Activated CD8-positive, alpha-beta T cell treated with anti-CD3 and anti-CD28 coated beads for 36 hours (primary cell): ENCODE data around the gene DDA1. TPM values are rescaled to one million over a fixed set of nuclear protein-coding genes. Genes with fewer than 3 reads are reported as not detected.

Experiments used
- ATAC-seq: fragments of 200-7000 bp; cut with Tn5 transposase; one replicate; pipeline ENCODE4 v1.10.0; 2021; ENCODE audit warnings: mild to moderate bottlenecking, moderate library complexity
- CTCF ChIA-PET: fragments of 350-600 bp; sonication (Branson Sonifier 250); formaldehyde crosslinking; loops from one replicate; lab custom pipeline; 2021; ENCODE audit warnings: antibody characterized with exemption; lab: Charles Lee
- POLR2A ChIA-PET: fragments of 350-600 bp; sonication (Branson Sonifier 250); formaldehyde crosslinking; loops from one replicate; lab custom pipeline; 2021; ENCODE audit warnings: antibody characterized with exemption; lab: Charles Lee
- DNase-seq: peaks from one replicate; pipeline ENCODE4 v3.0.0-alpha.2; 2020
- H3K27ac Mint-ChIP-seq: one replicate; pipeline ENCODE4 v1.8.0; 2021; ENCODE audit warnings: mild to moderate bottlenecking, mixed read lengths
- H3K27me3 Mint-ChIP-seq: one replicate; pipeline ENCODE4 v1.8.0; 2021; ENCODE audit warnings: mixed read lengths
- H3K36me3 Mint-ChIP-seq: one replicate; pipeline ENCODE4 v1.8.0; 2021; ENCODE audit warnings: low read depth, mixed read lengths
- H3K4me1 Mint-ChIP-seq: one replicate; pipeline ENCODE4 v1.8.0; 2021; ENCODE audit warnings: low read depth, mixed read lengths
- H3K4me3 Mint-ChIP-seq: one replicate; pipeline ENCODE4 v1.8.0; 2021; ENCODE audit warnings: mild to moderate bottlenecking, moderate library complexity, mixed read lengths
- H3K9me3 Mint-ChIP-seq: one replicate; pipeline ENCODE4 v1.8.0; 2021; ENCODE audit warnings: mixed read lengths
- CTCF ChIP-seq: fragments of 200-600 bp; IDR thresholded peaks from one replicate; pipeline ENCODE4 v1.8.0; 2022; ENCODE audit warnings: antibody characterized with exemption, mild to moderate bottlenecking
- intact Hi-C: fragments of 100-400 bp; cut with micrococcal nuclease; formaldehyde crosslinking; loops from one replicate; pipeline ENCODE4 v1.10.0; 2022
- total RNA-seq, 2 experiments: library from RNA; stranded (reverse); gene quantifications; one replicate each; pipeline ENCODE4 v1.2.3, GENCODE V29; 2021

Gene DDA1
- total RNA-seq, 2 experiments from 2014 or later = 25.4 to 33.2 TPM

- no peak overlapping the region for H3K4me3 Mint-ChIP-seq
- peaks cover 9% of the 10 kb centered on the region for H3K36me3 Mint-ChIP-seq
- H3K9me3 Mint-ChIP-seq = no peaks in the 10 kb centered on the region
- H3K27ac Mint-ChIP-seq = no peak overlapping the region
- no peak for TF ChIP-seq CTCF
- ChIA-PET POLR2A (no interaction called here), CTCF (no interaction called here)
- ATAC-seq (no peak), DNase-seq (no peak)
- intact Hi-C loops = no loop called here
- H3K4me1 Mint-ChIP-seq = peaks cover 20% of the 10 kb centered on the region
- H3K27me3 Mint-ChIP-seq = no peaks in the 10 kb centered on the region
Measured at GRCh38 chr19:17340871-17341357, 31.6 kb downstream of the DDA1 start.

- peaks cover 9% of the 10 kb centered on the region for H3K36me3 Mint-ChIP-seq
- H3K27ac Mint-ChIP-seq = no peak overlapping the region
- TF ChIP-seq CTCF = no peak
- H3K9me3 Mint-ChIP-seq = no peaks in the 10 kb centered on the region
- intact Hi-C loops = no loop called here
- CTCF ChIA-PET = interaction anchor here (1.0 kb wide), 1 partner anchor 45 kb away, joined by 3 read pairs; no protein-coding TSS in a partner anchor
- POLR2A ChIA-PET = no interaction called here
- ATAC-seq (no peak), DNase-seq (no peak)
- peaks cover 19% of the 10 kb centered on the region for H3K4me1 Mint-ChIP-seq
- H3K27me3 Mint-ChIP-seq = no peaks in the 10 kb centered on the region
- no peak overlapping the region for H3K4me3 Mint-ChIP-seq
Measured at GRCh38 chr19:17341386-17341785, 32.0 kb downstream of the DDA1 start.

GRCh38 chr19:17341845-17342244, 32.5 kb downstream of the DDA1 start:
- H3K9me3 Mint-ChIP-seq = no peaks in the 10 kb centered on the region
- H3K4me3 Mint-ChIP-seq = no peak overlapping the region
- no peaks in the 10 kb centered on the region for H3K27me3 Mint-ChIP-seq
- ChIA-PET POLR2A (interaction anchor here (1.1 kb wide), 1 partner anchor 65 kb away, joined by 4 read pairs; no protein-coding TSS in a partner anchor), CTCF (interaction anchor here (1.0 kb wide), 1 partner anchor 44 kb away, joined by 3 read pairs; no protein-coding TSS in a partner anchor)
- H3K27ac Mint-ChIP-seq = no peak overlapping the region
- no peak for TF ChIP-seq CTCF
- peaks cover 9% of the 10 kb centered on the region for H3K36me3 Mint-ChIP-seq
- ATAC-seq (no peak), DNase-seq (no peak)
- H3K4me1 Mint-ChIP-seq = peaks cover 20% of the 10 kb centered on the region
- intact Hi-C loops = no loop called here

GRCh38 chr19:17346109-17346671, 36.8 kb downstream of the DDA1 start:
- Mint-ChIP-seq H3K4me3 (no peak overlapping the region), H3K27ac (no peak overlapping the region), H3K27me3 (peaks cover 17% of the 10 kb centered on the region), H3K36me3 (peaks cover 2% of the 10 kb centered on the region), H3K9me3 (no peaks in the 10 kb centered on the region), H3K4me1 (peaks cover 2% of the 10 kb centered on the region)
- ChIA-PET POLR2A (interaction anchor here (0.5 to 1.0 kb wide), 2 partner anchors 12 to 20 kb away, joined by 3 read pairs; no protein-coding TSS in a partner anchor), CTCF (interaction anchor here (0.6 to 2.3 kb wide), 15 partner anchors 9 to 120 kb away, joined by 3 to 16 read pairs (median 4); partner anchors contain the start of genes BST2 and MRPL34)
- DNase-seq (peak; percentile 88), ATAC-seq (peak; percentile 100)
- peak; percentile 95 for TF ChIP-seq CTCF
- intact Hi-C loops = loop anchor here (5.0 kb wide), 1 partner anchor 41 kb away; no protein-coding TSS in a partner anchor

GRCh38 chr19:17347361-17347760, 38.0 kb downstream of the DDA1 start:
- no peak for TF ChIP-seq CTCF
- H3K4me3 Mint-ChIP-seq = no peak overlapping the region
- ATAC-seq (no peak), DNase-seq (no peak)
- peaks cover 23% of the 10 kb centered on the region for H3K27me3 Mint-ChIP-seq
- H3K9me3 Mint-ChIP-seq = no peaks in the 10 kb centered on the region
- peaks cover 7% of the 10 kb centered on the region for H3K4me1 Mint-ChIP-seq
- POLR2A ChIA-PET = interaction anchor here (1.2 to 1.6 kb wide), 2 partner anchors 9 to 45 kb away, joined by 3 read pairs; no protein-coding TSS in a partner anchor
- CTCF ChIA-PET = interaction anchor here (0.6 to 3.9 kb wide), 8 partner anchors 10 to 83 kb away, joined by 3 to 18 read pairs (median 4); partner anchors contain the start of gene BST2
- intact Hi-C loops = loop anchor here (5.0 kb wide), 1 partner anchor 40 kb away; no protein-coding TSS in a partner anchor
- peaks cover 2% of the 10 kb centered on the region for H3K36me3 Mint-ChIP-seq
- H3K27ac Mint-ChIP-seq = no peak overlapping the region
